DMS53 treated with DMSO at 0.1 percent for 48 hours (cell line): ENCODE results near the gene SLC5A5.
"Not testable (repeated sequence)": the region's sequence is repeated elsewhere in the genome, so short reads cannot be mapped to it uniquely, and the experiment has no call there.

ENCODE experiments used
- DNase-seq: peaks from one replicate; lab custom pipeline; 2025; ENCODE audit not compliant: unreplicated experiment; lab: John Stamatoyannopoulos, UW

Gene SLC5A5

DNA sequence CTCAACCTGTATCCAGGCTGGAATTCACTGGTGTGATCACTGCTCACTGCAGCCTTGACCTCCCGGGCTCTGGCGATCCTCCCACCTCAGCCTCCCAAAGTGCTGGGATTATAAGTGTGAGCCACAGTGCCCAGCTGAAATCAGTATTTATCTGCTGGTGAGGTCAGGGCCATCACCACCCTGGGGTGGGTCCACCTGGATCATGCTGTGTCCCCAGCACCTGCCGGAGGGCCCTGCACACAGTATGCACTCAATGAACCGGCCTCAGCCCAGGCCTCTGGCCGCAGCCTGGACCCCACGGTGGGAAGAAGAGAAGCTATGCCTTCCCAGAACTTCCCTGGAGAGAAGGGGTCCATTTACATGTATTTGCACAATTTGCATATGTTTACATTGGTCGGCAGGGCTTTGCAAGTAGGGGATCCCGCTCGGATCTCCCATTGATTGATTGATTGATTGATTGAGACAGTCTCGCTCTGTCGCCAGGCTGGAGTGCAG, 2.6 kb upstream of the SLC5A5 start:
- no peak for DNase-seq

DNA sequence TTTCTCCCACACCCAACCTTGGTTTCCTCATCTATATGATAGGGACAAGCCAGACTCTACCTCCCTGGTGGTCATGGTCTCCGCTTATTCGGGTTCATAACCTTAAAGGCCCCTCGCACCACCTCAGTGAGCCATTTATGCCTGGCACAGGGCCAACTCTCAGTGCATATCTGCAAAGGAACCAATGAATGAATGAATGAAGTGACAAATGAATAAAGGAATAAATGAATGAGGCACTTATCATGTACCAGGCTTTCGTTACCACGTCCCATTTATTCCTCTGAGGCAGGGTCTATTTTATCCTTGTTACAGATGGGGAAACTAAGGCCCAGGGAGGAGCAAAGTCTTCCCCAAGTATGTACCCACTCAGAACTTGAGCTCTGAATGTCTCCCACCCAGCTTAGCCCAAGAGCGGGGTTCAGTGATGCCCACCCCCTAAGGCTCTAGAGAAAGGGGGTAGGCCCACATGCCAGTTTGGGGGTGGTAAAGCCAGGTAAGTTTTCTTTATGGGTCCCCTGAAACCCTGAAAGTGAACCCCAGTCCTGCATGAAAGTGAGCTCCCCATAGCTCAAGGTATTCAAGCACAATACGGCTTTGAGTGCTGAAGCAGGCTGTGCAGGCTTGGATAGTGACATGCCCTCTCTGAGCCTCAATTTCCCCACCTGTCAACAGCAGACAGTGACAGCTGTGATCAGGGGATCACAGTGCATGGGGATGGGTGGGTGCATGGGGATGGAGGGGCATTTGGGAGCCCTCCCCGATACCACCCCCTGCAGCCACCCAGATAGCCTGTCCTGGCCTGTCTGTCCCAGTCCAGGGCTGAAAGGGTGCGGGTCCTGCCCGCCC, 490 bp upstream of the SLC5A5 start:
- no peak for DNase-seq

DNA sequence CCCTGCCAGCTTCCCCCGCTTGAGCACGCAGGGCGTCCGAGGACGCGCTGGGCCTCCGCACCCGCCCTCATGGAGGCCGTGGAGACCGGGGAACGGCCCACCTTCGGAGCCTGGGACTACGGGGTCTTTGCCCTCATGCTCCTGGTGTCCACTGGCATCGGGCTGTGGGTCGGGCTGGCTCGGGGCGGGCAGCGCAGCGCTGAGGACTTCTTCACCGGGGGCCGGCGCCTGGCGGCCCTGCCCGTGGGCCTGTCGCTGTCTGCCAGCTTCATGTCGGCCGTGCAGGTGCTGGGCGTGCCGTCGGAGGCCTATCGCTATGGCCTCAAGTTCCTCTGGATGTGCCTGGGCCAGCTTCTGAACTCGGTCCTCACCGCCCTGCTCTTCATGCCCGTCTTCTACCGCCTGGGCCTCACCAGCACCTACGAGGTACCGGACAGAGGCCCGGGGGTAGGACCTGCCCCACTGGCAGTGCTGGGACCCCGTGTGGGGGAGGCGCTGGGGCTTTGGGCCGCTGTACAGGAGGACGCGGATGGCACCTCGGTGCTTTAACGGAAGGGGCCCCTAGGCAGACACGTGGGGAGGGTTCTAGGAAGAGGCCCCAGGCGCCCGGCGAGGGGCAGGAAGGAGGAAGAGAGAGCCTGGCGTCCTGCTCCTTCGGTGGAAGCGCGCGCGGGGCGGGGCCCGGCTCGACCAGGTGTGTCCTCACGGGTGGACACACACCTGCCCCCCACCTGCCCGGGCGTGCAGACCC, 681 bp downstream of the SLC5A5 start:
- peak; percentile 14 for DNase-seq

DNA sequence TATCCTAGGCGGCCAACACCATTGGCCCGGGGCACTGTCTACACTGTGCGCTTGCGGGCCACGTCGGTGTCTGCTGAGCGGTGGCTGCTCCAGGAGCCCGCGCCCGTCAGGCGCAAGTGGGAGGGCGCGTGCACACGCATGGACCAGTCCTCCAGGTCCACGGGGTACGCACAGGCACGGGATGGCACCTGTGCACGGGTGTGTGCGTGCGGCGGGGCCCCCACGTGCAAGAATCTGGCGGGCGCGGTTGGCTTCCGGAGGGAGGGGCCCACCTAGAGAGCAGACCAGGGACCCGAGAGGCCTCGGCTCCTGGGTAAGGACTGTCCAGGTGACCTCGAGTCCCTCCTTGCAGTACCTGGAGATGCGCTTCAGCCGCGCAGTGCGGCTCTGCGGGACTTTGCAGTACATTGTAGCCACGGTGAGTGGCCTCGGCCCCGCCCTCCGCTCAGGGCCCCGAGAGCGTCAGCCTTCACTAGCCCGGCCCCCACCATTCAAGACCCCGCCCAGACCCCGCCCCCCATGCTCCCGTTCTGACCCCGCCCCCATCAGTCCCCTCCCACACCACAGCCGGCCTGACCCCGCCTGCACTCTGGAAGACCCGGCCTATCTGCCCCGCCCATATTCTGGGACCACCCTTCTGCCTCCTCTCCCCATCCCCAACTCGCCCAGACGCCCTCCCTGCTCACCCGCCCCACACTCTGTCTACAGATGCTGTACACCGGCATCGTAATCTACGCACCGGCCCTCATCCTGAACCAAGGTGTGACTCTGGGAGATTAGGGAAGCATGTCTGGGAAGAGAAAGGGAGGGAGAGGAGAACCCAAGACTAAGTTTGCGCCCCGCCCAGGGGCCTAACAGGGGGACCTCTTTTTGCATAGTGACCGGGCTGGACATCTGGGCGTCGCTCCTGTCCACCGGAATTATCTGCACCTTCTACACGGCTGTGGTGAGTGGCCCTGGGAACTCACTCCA, 2.3 kb downstream of the SLC5A5 start:
- DNase-seq = peak; percentile 19

DNA sequence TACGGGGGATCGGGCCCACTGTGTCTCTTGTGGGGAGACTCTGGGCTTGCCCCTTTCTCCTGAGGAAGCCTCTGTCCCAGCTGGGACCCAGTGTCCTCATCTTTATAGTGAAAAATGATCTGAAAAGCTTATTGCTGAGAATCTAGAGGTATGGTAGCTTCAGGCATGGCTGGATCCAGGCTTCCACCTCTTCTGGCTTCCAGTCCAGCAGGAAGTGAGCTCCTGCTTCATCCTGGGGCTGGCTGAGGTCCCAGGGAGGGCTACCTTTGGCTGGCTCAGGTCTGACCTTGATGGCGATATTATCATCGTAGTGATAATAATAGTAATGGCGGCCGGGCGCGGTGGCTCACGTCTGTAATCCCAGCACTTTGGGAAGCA, 3.0 kb downstream of the SLC5A5 start:
- DNase-seq = no peak

DNA sequence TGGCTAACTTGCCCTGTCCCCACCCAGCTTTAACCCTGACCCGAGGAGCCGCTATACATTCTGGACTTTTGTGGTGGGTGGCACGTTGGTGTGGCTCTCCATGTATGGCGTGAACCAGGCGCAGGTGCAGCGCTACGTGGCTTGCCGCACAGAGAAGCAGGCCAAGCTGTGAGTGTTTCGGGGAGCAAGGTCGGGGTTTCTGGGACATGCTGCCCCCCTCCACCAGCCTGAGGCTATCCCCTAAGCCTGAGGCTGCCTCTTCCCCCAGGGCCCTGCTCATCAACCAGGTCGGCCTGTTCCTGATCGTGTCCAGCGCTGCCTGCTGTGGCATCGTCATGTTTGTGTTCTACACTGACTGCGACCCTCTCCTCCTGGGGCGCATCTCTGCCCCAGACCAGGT, 6.0 kb downstream of the SLC5A5 start:
- DNase-seq = no peak

DNA sequence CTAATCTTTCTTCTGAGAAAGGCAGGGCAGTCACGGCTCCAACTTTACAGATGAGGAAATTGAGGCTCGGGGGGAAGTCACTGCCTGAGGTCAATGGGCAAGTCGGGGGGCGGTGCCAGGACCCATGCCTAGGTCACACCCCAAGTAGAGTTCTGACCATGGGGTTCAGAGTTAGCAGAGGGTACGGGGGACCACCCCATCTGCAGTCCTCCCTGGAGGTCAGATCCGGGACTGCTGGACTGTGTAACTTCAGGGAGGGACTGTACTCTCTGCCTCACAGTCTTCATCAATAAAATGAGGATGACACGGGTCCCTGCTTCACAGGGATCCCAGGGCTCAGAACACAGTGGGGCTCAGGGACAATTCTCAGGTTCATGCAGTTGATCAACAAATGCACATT, 7.7 kb downstream of the SLC5A5 start:
- DNase-seq = no peak

DNA sequence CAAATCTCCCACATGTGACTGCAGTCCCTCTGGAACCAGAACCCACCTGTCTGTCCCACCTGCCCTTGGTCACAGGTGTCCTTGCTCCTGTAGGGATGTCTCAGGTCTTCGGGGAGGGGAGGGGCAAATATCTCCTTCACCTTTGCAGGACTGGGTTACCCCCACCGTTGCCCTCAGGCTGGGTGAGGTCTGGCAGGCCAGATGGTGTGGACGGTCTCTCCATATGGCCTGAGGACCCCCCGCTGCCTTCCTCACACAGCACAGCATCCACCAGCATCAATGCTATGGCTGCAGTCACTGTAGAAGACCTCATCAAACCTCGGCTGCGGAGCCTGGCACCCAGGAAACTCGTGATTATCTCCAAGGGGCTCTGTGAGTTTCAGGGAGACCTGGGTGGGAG, 10.0 kb downstream of the SLC5A5 start:
- no peak for DNase-seq

DNA sequence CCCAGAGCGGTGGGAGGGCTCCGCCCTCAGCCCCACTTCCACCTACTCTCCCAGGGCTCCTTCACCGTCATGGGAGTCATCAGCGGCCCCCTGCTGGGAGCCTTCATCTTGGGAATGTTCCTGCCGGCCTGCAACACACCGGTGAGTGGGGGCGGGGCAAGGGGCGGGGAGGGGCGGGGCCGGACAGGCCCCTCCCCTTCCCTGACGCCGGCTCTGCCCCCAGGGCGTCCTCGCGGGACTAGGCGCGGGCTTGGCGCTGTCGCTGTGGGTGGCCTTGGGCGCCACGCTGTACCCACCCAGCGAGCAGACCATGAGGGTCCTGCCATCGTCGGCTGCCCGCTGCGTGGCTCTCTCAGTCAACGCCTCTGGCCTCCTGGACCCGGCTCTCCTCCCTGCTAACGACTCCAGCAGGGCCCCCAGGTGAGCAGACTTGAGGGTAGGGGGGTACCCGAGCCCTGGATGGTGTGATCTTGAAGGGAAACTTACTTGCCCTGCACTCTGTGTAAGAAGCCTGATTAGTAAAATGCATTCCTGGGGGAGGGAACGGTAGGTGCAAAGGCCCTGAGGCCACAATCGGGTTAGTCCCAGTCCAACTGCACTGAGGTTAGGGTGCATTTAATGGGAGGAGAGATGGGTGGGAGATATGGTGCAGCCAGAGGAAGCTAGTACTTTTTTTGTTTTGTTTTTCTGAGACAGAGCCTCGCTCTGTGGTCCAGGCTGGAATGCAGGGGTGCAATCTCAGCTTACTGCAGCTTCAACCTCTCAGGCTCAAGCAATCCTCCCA, 12.1 kb downstream of the SLC5A5 start:
- no peak for DNase-seq

DNA sequence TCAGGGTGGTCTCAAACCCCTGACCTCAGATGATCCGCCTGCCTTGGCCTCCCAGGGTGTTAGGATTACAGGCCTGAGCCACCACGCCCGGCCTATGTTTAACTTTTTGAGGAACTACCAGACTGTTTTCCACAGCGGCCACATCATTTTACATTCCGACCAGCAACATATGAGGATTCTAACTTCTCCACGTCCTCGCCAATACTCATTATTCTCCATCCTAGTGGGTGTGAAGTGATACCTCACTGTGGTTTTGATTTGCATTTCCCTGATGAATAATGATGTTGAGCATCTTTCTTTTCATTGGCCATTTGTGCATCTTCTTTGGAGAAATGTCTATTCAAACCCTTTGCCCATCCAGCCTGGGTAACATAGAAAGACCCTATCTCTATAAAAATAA, 14.8 kb downstream of the SLC5A5 start:
- no peak for DNase-seq

DNA sequence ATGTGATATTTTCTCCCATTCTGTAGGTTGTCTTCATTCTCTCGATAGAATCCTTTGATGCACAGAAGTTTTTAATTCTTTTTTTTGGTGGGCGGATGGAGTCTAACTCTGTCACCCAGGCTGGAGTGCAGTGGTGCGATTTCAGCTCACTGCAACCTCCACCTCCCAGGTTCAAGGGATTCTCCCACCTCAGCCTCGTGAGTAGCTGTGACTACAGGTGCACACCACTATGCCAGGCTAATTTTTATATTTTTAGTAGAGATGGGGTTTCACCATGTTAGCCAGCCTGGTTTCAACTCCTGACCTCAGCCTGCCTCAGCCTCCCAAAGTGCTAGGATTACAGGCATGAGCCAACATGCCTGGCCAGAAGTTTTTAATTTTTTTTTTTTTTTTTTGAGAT, 15.5 kb downstream of the SLC5A5 start:
- DNase-seq = not testable (repeated sequence)

DNA sequence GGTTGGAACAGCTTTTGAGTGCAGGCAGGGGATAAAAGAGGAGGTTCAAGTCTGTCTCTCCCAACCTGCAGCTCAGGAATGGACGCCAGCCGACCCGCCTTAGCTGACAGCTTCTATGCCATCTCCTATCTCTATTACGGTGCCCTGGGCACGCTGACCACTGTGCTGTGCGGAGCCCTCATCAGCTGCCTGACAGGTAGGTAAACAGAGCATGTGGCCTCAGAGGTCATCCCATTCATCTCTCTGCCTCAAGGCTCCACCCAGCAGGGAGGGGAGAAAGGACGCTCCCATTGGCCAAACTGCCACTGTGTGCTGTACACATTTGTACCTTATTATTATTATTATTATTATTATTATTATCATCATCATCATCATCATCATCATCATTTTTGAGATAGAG, 16.5 kb downstream of the SLC5A5 start:
- no peak for DNase-seq

DNA sequence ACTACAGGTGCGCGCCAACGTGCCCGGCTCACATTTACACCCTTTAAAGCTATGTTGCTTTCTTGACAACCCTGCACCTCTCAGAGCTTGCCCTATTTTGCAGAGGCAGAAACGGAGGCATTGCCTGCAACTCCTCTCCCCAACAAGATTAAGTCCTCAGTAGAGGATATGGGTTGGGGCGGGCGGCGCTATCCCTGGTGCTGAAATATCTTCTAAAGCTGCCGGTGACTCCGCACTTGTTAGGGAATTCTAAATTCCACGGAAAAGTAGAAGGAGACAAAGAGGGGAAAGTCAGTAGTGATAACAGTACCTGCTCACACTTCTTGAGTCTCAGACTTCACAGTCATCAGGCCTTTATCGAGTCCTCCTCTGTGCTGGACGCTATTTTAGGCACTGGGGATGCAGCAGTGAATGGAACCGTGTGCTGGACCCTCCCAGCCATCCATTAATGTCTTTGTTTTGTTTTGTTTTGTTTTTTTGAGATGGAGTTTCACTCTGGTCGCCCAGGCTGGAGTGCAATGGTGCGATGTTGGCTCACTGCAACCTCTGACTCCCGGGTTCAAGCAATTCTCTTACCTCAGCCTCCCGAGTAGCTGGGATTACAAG, 18.0 kb downstream of the SLC5A5 start:
- no peak for DNase-seq

DNA sequence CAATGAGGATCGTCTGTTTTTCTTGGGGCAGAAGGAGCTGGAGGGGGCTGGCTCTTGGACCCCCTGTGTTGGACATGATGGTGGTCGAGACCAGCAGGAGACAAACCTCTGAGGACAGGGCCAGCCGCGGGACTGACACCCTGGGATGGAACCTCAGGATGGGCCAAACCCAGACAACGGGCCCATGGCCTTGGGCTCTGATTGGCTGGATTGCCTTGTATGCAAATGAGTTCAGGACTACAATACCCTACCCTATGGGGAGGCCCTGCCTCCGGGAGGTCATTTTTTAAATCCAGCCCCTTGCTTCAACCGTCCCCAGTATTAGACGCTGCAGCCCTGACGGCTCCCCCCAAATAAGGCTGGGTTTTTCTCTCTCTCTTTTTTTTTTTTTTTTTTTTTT, 22.0 kb downstream of the SLC5A5 start:
- DNase-seq = no peak

DNA sequence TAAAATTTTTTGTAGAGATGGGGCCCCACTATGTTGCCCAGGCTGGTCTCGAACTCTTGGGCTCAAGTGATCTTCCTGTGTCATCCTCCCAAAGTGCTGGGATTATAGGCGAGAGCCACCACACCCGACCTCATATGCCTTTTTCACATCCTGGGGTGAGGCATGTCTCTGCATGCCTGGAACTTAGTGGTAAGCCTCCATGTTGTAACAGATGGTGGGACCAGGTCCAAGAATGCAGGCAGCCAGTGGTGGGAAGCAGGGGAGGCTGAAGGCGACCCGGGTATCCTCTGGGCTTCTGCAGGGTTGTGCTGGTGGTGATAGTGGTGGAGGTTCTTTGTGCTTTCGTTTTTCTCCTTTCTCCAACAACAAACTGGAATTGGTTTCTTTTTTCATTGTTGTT, 31.0 kb downstream of the SLC5A5 start:
- DNase-seq = no peak

DNA sequence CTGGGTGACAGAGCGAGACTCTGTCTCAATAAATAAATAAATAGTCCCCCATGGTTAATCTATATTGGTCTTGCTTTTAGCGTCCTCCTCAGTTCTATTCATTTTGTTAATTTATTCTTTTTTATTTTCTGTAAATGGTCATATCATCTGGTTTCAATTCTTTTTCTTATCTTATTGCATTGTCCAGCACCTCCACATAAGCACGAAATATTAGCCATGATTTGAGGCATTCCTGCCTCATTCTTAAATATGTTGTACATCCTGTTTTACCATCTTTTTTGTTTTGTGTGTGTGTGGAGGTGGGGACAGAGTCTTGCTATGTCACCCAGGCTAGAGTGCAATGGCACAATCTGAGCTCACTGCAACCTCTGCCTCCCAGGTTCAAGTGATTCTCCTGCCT, 36.5 kb downstream of the SLC5A5 start:
- DNase-seq = no peak

DNA sequence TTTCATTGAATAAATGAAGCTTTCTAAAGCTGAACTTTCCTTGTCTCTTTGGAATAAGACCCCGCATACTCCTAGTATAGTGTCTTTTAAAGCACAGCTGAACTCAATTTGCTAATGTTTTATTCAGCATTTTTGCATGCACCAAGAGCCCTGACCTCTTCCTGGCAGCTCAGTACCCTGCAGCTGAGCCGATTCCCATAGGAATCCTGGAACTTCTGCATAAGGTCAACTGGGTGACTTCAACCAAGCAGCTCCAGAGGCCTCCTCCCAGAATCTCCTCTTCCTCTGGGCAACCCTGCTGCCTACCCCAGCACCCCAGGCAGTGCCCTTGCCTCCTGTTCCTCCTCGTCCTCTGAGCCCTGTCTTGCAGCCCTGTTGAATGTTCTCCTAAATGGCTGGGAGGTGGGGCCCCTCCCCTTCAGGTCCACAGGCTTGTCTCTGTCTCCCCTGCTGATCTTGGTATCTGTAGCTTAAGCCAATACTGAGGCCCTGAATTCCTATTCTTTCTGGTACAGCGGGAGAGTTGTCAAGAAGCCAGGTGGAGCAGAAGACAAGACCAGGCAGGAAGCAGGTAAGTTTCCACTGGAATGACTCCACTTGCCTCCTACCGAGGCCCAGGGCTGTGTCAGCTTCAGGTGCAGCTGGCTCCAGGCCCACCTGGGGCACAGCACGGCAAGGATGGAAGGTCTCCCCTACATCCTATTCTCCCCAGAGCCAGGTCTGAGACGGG, 37.4 kb downstream of the SLC5A5 start:
- DNase-seq = no peak

DNA sequence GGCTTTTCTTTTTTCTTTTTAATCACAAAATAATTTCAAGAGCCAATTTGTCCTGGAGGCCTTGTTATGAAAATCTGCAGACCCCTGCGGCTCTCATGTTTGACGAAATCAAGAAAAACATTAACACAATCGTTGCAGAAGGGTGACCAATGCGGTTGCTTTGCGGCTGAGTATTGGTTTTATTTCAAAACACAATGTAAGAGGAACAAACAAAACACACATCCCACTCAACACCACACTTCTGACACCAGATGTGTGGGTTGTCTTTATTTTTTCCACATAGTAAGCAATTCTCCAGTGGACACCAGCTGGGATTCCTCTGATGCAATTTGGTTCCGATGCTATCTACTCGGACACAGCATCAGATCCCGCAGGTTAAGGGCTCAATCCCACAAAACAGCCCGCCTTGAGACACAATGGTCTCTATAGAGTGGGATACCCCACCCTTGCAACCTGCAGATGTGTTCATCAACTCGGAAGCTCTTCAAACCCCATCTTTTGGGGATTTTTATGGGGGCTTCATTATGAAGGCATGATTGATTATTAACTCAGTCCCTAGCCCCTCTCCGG, 39.1 kb downstream of the SLC5A5 start:
- DNase-seq = no peak
